ENCODE measurements around the gene RECQL. TPM values are rescaled to one million over a fixed set of nuclear protein-coding genes. Genes with fewer than 3 reads are reported as not detected.

The RECQL gene
- total RNA-seq, 4 donors from 2014 or later: 18.4 to 25.8 (median 21.7) TPM

GRCh38 chr12:21521541-21521940, 20.1 kb upstream of the RECQL start:
- H3K27ac ChIP-seq: no peak overlapping the region
- peaks cover 6% of the 10 kb centered on the region for H3K27me3 ChIP-seq
- TF ChIP-seq, protein P1, sequence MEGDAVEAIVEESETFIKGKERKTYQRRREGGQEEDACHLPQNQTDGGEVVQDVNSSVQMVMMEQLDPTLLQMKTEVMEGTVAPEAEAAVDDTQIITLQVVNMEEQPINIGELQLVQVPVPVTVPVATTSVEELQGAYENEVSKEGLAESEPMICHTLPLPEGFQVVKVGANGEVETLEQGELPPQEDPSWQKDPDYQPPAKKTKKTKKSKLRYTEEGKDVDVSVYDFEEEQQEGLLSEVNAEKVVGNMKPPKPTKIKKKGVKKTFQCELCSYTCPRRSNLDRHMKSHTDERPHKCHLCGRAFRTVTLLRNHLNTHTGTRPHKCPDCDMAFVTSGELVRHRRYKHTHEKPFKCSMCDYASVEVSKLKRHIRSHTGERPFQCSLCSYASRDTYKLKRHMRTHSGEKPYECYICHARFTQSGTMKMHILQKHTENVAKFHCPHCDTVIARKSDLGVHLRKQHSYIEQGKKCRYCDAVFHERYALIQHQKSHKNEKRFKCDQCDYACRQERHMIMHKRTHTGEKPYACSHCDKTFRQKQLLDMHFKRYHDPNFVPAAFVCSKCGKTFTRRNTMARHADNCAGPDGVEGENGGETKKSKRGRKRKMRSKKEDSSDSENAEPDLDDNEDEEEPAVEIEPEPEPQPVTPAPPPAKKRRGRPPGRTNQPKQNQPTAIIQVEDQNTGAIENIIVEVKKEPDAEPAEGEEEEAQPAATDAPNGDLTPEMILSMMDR (IDR thresholded peaks at IDR 0.05): no peak
- no peak for TF ChIP-seq POLR2AphosphoS5 (IDR thresholded peaks at IDR 0.05)
- no peak for TF ChIP-seq EP300 (IDR thresholded peaks at IDR 0.05)
- no peak for TF ChIP-seq POLR2A (IDR thresholded peaks at IDR 0.05)
- H3K4me1 ChIP-seq: no peaks in the 10 kb centered on the region
- no peaks in the 10 kb centered on the region for H3K9me3 ChIP-seq
- no peak for DNase-seq (ENCODE audit: low spot score in 2 of 2)
- peaks cover 10% of the 10 kb centered on the region for H3K36me3 ChIP-seq
- H3K4me3 ChIP-seq: no peak overlapping the region
- WGBS: 75% methylated on average over 1 of the region's 1 CpG

DNA sequence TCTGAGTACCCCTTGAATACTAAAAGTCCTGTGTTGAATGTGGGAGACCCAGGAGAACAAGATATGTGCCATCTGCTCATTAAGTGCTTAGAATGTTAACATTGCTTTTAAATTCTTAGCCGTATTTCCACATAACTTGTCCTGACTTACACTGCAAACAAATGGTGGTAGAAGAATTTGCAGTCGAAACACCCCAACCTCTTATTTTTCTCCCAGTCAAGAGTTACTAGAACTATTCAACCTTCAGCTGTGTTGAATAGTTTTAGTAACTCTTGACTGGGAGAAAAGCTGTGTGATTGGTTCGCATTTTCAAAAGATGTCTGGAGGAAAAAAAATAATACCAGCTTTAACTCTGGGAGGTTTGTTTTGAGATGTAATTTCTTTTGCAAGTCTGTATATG, 17.0 kb upstream of the RECQL start:
- WGBS: 87% methylated on average over 3 of the region's 3 CpGs
- TF ChIP-seq, protein P1 (IDR thresholded peaks at IDR 0.05): no peak
- TF ChIP-seq POLR2AphosphoS5 (IDR thresholded peaks at IDR 0.05) (no peak), EP300 (IDR thresholded peaks at IDR 0.05) (no peak), POLR2A (IDR thresholded peaks at IDR 0.05) (no peak)
- no peak overlapping the region for H3K4me3 ChIP-seq
- H3K27me3 ChIP-seq: no peaks in the 10 kb centered on the region
- H3K27ac ChIP-seq: no peak overlapping the region
- H3K9me3 ChIP-seq: no peaks in the 10 kb centered on the region
- peaks cover 29% of the 10 kb centered on the region for H3K36me3 ChIP-seq
- H3K4me1 ChIP-seq: no peaks in the 10 kb centered on the region
- no peak for DNase-seq (ENCODE audit: low spot score in 2 of 2)

GRCh38 chr12:21516281-21516680, 14.8 kb upstream of the RECQL start:
- TF ChIP-seq, protein P1 (IDR thresholded peaks at IDR 0.05): no peak
- TF ChIP-seq EP300 (IDR thresholded peaks at IDR 0.05): no peak
- TF ChIP-seq POLR2AphosphoS5 (IDR thresholded peaks at IDR 0.05): no peak
- TF ChIP-seq POLR2A (IDR thresholded peaks at IDR 0.05): no peak
- H3K36me3 ChIP-seq: peaks cover 44% of the 10 kb centered on the region
- 96% methylated on average over 2 of the region's 2 CpGs for WGBS
- DNase-seq (ENCODE audit: low spot score in 2 of 2): no peak
- H3K9me3 ChIP-seq: no peaks in the 10 kb centered on the region
- no peaks in the 10 kb centered on the region for H3K27me3 ChIP-seq
- H3K4me3 ChIP-seq: no peak overlapping the region
- H3K27ac ChIP-seq: no peak overlapping the region
- H3K4me1 ChIP-seq: no peaks in the 10 kb centered on the region

DNA sequence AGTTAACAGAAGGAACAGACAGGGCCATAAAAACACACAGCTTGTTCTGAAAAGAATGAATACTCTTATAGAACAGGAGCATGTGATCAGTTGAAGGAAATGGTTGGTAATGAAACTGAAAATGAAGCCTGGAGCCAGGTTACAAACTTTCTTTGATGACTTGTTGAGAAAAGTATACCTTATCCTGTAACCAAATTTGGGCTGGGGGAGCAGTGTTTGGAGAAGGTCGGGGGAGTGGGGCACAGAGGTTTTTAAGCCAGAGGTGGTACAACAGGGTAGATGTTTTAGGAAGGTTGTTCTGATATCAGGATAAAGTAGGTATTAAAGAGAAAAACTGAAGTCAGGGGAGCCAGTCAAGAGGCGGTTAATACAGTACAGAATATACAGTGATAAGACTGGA, 8.3 kb upstream of the RECQL start:
- WGBS: 44% methylated on average over 2 of the region's 2 CpGs
- Histone ChIP-seq H3K9me3 (no peaks in the 10 kb centered on the region), H3K36me3 (peaks cover 47% of the 10 kb centered on the region), H3K27me3 (no peaks in the 10 kb centered on the region), H3K4me1 (peaks cover 12% of the 10 kb centered on the region), H3K4me3 (no peak overlapping the region), H3K27ac (no peak overlapping the region)
- no peak for DNase-seq (ENCODE audit: low spot score in 2 of 2)
- TF ChIP-seq, protein P1 (IDR thresholded peaks at IDR 0.05): no peak
- TF ChIP-seq POLR2AphosphoS5 (IDR thresholded peaks at IDR 0.05): no peak
- no peak for TF ChIP-seq POLR2A (IDR thresholded peaks at IDR 0.05)
- TF ChIP-seq EP300 (IDR thresholded peaks at IDR 0.05): no peak

DNA sequence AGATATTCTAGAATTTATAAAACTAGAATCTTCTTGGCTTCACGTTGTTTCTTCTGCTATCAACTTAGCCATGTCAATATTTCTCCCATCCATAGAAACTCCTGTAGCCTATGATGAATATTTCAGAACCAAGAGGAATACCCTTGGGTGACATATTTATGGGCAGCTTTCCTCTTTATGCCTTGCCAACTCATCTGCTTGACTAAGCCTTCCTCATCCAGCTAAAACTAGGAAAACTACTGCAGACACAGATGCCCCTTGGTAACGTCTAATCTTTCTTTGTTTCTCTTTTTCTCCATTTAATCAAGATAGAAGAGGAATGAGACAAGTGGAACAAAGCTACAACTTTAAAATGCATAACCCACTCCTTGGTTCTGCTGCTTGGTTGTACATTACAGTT, 6.4 kb upstream of the RECQL start:
- 65% methylated on average over 2 of the region's 2 CpGs for WGBS
- no peak overlapping the region for H3K27ac ChIP-seq
- peaks cover 24% of the 10 kb centered on the region for H3K4me1 ChIP-seq
- no peak for TF ChIP-seq EP300 (IDR thresholded peaks at IDR 0.05)
- TF ChIP-seq, protein P1 (IDR thresholded peaks at IDR 0.05): no peak
- H3K9me3 ChIP-seq: no peaks in the 10 kb centered on the region
- peaks cover 31% of the 10 kb centered on the region for H3K36me3 ChIP-seq
- H3K27me3 ChIP-seq: no peaks in the 10 kb centered on the region
- no peak overlapping the region for H3K4me3 ChIP-seq
- DNase-seq (ENCODE audit: low spot score in 2 of 2): no peak

Data from suprapubic skin (tissue), 4 donors.